ENCODE results near the gene ATF6. TPM values are rescaled to one million over a fixed set of nuclear protein-coding genes. Genes with fewer than 3 reads are reported as not detected.

Gene ATF6
- total and polyA plus RNA-seq, 2 of the 8 experiments (the other 6 are each of a cell fraction or from before 2014, with no cell fraction given), result 4.6 to 10.0 TPM

DNA sequence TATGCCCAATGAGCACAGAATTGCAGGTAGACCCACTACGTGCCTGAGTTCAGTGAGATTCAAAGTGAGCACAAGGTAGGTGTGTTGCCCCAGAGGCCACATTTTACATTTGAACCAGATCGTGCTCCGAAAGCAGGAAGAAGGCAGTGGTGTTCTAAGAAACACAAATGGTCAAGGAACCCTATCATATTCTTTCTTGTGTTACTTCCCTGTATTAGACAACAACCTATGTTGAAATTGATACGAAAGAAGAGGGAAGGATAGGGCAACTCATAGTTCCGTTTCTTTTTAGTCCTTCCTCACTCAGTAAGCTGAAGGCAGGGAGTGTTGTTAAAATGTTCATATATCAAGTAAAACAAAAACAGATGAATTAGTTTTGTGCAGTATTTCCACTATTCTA lies 223.7 kb downstream of the ATF6 start (continued):
- TF ChIP-seq, protein P1, sequence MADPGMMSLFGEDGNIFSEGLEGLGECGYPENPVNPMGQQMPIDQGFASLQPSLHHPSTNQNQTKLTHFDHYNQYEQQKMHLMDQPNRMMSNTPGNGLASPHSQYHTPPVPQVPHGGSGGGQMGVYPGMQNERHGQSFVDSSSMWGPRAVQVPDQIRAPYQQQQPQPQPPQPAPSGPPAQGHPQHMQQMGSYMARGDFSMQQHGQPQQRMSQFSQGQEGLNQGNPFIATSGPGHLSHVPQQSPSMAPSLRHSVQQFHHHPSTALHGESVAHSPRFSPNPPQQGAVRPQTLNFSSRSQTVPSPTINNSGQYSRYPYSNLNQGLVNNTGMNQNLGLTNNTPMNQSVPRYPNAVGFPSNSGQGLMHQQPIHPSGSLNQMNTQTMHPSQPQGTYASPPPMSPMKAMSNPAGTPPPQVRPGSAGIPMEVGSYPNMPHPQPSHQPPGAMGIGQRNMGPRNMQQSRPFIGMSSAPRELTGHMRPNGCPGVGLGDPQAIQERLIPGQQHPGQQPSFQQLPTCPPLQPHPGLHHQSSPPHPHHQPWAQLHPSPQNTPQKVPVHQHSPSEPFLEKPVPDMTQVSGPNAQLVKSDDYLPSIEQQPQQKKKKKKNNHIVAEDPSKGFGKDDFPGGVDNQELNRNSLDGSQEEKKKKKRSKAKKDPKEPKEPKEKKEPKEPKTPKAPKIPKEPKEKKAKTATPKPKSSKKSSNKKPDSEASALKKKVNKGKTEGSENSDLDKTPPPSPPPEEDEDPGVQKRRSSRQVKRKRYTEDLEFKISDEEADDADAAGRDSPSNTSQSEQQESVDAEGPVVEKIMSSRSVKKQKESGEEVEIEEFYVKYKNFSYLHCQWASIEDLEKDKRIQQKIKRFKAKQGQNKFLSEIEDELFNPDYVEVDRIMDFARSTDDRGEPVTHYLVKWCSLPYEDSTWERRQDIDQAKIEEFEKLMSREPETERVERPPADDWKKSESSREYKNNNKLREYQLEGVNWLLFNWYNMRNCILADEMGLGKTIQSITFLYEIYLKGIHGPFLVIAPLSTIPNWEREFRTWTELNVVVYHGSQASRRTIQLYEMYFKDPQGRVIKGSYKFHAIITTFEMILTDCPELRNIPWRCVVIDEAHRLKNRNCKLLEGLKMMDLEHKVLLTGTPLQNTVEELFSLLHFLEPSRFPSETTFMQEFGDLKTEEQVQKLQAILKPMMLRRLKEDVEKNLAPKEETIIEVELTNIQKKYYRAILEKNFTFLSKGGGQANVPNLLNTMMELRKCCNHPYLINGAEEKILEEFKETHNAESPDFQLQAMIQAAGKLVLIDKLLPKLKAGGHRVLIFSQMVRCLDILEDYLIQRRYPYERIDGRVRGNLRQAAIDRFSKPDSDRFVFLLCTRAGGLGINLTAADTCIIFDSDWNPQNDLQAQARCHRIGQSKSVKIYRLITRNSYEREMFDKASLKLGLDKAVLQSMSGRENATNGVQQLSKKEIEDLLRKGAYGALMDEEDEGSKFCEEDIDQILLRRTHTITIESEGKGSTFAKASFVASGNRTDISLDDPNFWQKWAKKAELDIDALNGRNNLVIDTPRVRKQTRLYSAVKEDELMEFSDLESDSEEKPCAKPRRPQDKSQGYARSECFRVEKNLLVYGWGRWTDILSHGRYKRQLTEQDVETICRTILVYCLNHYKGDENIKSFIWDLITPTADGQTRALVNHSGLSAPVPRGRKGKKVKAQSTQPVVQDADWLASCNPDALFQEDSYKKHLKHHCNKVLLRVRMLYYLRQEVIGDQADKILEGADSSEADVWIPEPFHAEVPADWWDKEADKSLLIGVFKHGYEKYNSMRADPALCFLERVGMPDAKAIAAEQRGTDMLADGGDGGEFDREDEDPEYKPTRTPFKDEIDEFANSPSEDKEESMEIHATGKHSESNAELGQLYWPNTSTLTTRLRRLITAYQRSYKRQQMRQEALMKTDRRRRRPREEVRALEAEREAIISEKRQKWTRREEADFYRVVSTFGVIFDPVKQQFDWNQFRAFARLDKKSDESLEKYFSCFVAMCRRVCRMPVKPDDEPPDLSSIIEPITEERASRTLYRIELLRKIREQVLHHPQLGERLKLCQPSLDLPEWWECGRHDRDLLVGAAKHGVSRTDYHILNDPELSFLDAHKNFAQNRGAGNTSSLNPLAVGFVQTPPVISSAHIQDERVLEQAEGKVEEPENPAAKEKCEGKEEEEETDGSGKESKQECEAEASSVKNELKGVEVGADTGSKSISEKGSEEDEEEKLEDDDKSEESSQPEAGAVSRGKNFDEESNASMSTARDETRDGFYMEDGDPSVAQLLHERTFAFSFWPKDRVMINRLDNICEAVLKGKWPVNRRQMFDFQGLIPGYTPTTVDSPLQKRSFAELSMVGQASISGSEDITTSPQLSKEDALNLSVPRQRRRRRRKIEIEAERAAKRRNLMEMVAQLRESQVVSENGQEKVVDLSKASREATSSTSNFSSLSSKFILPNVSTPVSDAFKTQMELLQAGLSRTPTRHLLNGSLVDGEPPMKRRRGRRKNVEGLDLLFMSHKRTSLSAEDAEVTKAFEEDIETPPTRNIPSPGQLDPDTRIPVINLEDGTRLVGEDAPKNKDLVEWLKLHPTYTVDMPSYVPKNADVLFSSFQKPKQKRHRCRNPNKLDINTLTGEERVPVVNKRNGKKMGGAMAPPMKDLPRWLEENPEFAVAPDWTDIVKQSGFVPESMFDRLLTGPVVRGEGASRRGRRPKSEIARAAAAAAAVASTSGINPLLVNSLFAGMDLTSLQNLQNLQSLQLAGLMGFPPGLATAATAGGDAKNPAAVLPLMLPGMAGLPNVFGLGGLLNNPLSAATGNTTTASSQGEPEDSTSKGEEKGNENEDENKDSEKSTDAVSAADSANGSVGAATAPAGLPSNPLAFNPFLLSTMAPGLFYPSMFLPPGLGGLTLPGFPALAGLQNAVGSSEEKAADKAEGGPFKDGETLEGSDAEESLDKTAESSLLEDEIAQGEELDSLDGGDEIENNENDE (IDR thresholded peaks at IDR 0.05; ENCODE audit: insufficient replicate concordance, low read length), result no peak
- TF ChIP-seq SIRT6 (IDR thresholded peaks at IDR 0.05; ENCODE audit: low read length), result no peak
- no peak for TF ChIP-seq YY1 (IDR thresholded peaks at IDR 0.05; ENCODE audit: low read depth, low read length)
- TF ChIP-seq SIN3A (conservative IDR thresholded peaks at IDR 0.05 in 1 of 2, IDR thresholded peaks at IDR 0.05 in 1 of 2; ENCODE audit: low read depth in 1 of 2, low read length in 2 of 2), result no peak
- no peak for TF ChIP-seq SP2 (IDR thresholded peaks at IDR 0.05; ENCODE audit: low read length)
- TF ChIP-seq CBX8 (IDR thresholded peaks at IDR 0.05; ENCODE audit: borderline replicate concordance, low read depth, low read length), result no peak
- no peak for TF ChIP-seq RBBP5 (IDR thresholded peaks at IDR 0.05; ENCODE audit: borderline replicate concordance, low read depth, low read length)
- no peak for TF ChIP-seq TAF1 (IDR thresholded peaks at IDR 0.05; ENCODE audit: low read depth, low read length)
- TF ChIP-seq, protein P2, sequence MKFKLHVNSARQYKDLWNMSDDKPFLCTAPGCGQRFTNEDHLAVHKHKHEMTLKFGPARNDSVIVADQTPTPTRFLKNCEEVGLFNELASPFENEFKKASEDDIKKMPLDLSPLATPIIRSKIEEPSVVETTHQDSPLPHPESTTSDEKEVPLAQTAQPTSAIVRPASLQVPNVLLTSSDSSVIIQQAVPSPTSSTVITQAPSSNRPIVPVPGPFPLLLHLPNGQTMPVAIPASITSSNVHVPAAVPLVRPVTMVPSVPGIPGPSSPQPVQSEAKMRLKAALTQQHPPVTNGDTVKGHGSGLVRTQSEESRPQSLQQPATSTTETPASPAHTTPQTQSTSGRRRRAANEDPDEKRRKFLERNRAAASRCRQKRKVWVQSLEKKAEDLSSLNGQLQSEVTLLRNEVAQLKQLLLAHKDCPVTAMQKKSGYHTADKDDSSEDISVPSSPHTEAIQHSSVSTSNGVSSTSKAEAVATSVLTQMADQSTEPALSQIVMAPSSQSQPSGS (IDR thresholded peaks at IDR 0.05; ENCODE audit: low read length), result no peak
- TF ChIP-seq MAFK (IDR thresholded peaks at IDR 0.05; ENCODE audit: low read depth, low read length), result no peak

All from H1 (cell line).